HEK293T (cell line): Measurements from ENCODE around the gene CCM2.

Experiments
- CTCF ChIA-PET: fragments of 350-600 bp; formaldehyde crosslinking; extraction: SDS; loops from one replicate; lab custom pipeline; 2021; ENCODE audit warnings: antibody characterized with exemption, inconsistent platforms; lab: Yijun Ruan, JAX
- POLR2A ChIA-PET: fragments of 350-600 bp; formaldehyde crosslinking; extraction: SDS; loops from one replicate; lab custom pipeline; 2020; ENCODE audit warnings: antibody characterized with exemption, inconsistent platforms; lab: Yijun Ruan, JAX
- DNase-seq: peaks from one replicate; pipeline ENCODE4 v3.0.0; 2012; ENCODE audit warnings: mixed read lengths; ENCODE audit errors: extremely low spot score
- ARNT ChIP-seq: fragments of 450-650 bp; IDR thresholded peaks from 2 replicates; pipeline ENCODE4 v1.6.1; 2017; ENCODE audit warnings: mild to moderate bottlenecking
- BHLHE40 ChIP-seq: fragments of 450-650 bp; IDR thresholded peaks from 2 replicates; pipeline ENCODE4 v1.6.1; 2016; ENCODE audit warnings: mild to moderate bottlenecking, moderate library complexity, borderline replicate concordance
- CTBP1 ChIP-seq: fragments of 450-650 bp; IDR thresholded peaks from 2 replicates; pipeline ENCODE4 v1.6.1; 2016; ENCODE audit warnings: borderline replicate concordance
- ELF4 ChIP-seq: fragments of 450-650 bp; IDR thresholded peaks from 2 replicates; pipeline ENCODE4 v1.6.1; 2017; ENCODE audit warnings: antibody characterized with exemption
- FOXA1 ChIP-seq: fragments of 450-650 bp; IDR thresholded peaks from 2 replicates; pipeline ENCODE4 v1.6.1; 2016; ENCODE audit warnings: mild to moderate bottlenecking
- FOXK2 ChIP-seq: fragments of 450-650 bp; IDR thresholded peaks from 2 replicates; pipeline ENCODE4 v1.6.1; 2016; ENCODE audit warnings: mild to moderate bottlenecking
- FOXM1 ChIP-seq: fragments of 450-650 bp; IDR thresholded peaks from 2 replicates; pipeline ENCODE4 v1.6.1; 2017; ENCODE audit warnings: mild to moderate bottlenecking, borderline replicate concordance
- HDGF ChIP-seq: fragments of 450-650 bp; IDR thresholded peaks from 2 replicates; pipeline ENCODE4 v1.6.1; 2017; ENCODE audit warnings: antibody characterized with exemption, borderline replicate concordance
- L3MBTL2 ChIP-seq: fragments of 450-650 bp; conservative IDR thresholded peaks from 2 replicates; pipeline ENCODE4 v1.6.1; 2016; ENCODE audit warnings: mild to moderate bottlenecking
- LEF1 ChIP-seq: fragments of 450-650 bp; IDR thresholded peaks from 2 replicates; pipeline ENCODE4 v1.6.1; 2017; ENCODE audit warnings: mild to moderate bottlenecking, borderline replicate concordance
- NFRKB ChIP-seq: fragments of 450-650 bp; IDR thresholded peaks from 2 replicates; pipeline ENCODE4 v1.6.1; 2016; ENCODE audit warnings: mild to moderate bottlenecking, moderate library complexity
- SP1 ChIP-seq: fragments of 450-650 bp; IDR thresholded peaks from 2 replicates; pipeline ENCODE4 v1.6.1; 2017
- SUZ12 ChIP-seq: fragments of 450-650 bp; IDR thresholded peaks from 2 replicates; pipeline ENCODE4 v1.6.1; 2016; ENCODE audit warnings: mild to moderate bottlenecking
- TARDBP ChIP-seq: fragments of 450-650 bp; IDR thresholded peaks from 2 replicates; pipeline ENCODE4 v1.6.1; 2016
- ZNF384 ChIP-seq: fragments of 450-650 bp; IDR thresholded peaks from 2 replicates; pipeline ENCODE4 v1.6.1; 2016
- TF ChIP-seq, protein P1 (sequence below): fragments of 450-650 bp; IDR thresholded peaks from 2 replicates; pipeline ENCODE4 v1.6.1; 2016

Gene CCM2

GRCh38 chr7:45105588-45106188 lies 105.7 kb downstream of the CCM2 start:
- ChIA-PET CTCF (no interaction called here), POLR2A (interaction anchor here (0.9 kb wide), 1 partner anchor 13 kb away, joined by 3 read pairs; no protein-coding TSS in a partner anchor)
- no peak for DNase-seq
- no peak for TF ChIP-seq HDGF
- TF ChIP-seq TARDBP, result no peak
- no peak for TF ChIP-seq ELF4
- no peak for TF ChIP-seq L3MBTL2
- no peak for TF ChIP-seq SP1
- no peak for TF ChIP-seq SUZ12
- TF ChIP-seq CTBP1, result no peak
- TF ChIP-seq FOXM1, result no peak
- no peak for TF ChIP-seq FOXA1
- no peak for TF ChIP-seq ARNT
- no peak for TF ChIP-seq LEF1
- TF ChIP-seq, protein P1, sequence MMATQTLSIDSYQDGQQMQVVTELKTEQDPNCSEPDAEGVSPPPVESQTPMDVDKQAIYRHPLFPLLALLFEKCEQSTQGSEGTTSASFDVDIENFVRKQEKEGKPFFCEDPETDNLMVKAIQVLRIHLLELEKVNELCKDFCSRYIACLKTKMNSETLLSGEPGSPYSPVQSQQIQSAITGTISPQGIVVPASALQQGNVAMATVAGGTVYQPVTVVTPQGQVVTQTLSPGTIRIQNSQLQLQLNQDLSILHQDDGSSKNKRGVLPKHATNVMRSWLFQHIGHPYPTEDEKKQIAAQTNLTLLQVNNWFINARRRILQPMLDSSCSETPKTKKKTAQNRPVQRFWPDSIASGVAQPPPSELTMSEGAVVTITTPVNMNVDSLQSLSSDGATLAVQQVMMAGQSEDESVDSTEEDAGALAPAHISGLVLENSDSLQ, result no peak
- TF ChIP-seq BHLHE40, result no peak
- TF ChIP-seq ZNF384, result no peak
- no peak for TF ChIP-seq NFRKB

- DNase-seq, result no peak
- TF ChIP-seq, protein P1, result no peak
- ChIA-PET POLR2A (no interaction called here), CTCF (interaction anchor here (0.9 kb wide), 1 partner anchor 133 kb away, joined by 3 read pairs; no protein-coding TSS in a partner anchor)
These were observed 106.8 kb downstream of the CCM2 start for GRCh38 chr7:45106820-45107219.

DNA sequence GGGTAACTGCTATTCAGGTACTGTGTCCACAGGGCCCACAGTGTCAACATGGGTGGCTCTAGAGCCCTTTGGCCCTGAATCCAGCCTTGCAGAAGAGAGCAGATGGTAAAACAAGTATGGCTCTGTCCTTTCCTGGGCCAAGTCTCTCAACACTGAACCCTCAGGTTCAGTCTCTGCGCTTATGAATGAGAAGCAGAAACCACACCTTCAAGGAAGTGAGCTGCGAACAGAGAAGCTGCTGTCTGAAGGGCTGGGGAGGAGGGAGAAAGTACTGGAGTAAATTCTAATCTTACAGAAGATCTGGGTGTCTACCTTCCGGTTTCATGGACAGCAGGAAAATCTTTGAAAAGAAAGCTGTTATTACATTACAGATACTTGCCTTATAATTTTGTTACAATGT lies 107.4 kb downstream of the CCM2 start:
- no peak for DNase-seq
- TF ChIP-seq L3MBTL2, result no peak
- TF ChIP-seq BHLHE40, result no peak
- TF ChIP-seq LEF1, result no peak
- TF ChIP-seq ELF4, result no peak
- no peak for TF ChIP-seq CTBP1
- no peak for TF ChIP-seq ARNT
- no peak for TF ChIP-seq FOXA1
- no peak for TF ChIP-seq FOXM1
- TF ChIP-seq SUZ12, result no peak
- TF ChIP-seq ZNF384, result no peak
- no peak for TF ChIP-seq SP1
- TF ChIP-seq HDGF, result no peak
- no peak for TF ChIP-seq FOXK2
- TF ChIP-seq, protein P1, result no peak
- no peak for TF ChIP-seq NFRKB
- no peak for TF ChIP-seq TARDBP
- CTCF ChIA-PET, result no interaction called here
- POLR2A ChIA-PET, result no interaction called here

GRCh38 chr7:45108863-45109262 lies 108.9 kb downstream of the CCM2 start:
- POLR2A ChIA-PET, result interaction anchor here (1.2 to 3.4 kb wide), 2 partner anchors 10 to 135 kb away, joined by 3 to 25 read pairs; no protein-coding TSS in a partner anchor
- CTCF ChIA-PET, result no interaction called here
- no peak for DNase-seq
- TF ChIP-seq SUZ12 (no peak), FOXK2 (no peak), ELF4 (no peak), HDGF (no peak), TARDBP (no peak), ARNT (no peak), FOXA1 (no peak), SP1 (no peak), LEF1 (no peak), ZNF384 (no peak)

DNA sequence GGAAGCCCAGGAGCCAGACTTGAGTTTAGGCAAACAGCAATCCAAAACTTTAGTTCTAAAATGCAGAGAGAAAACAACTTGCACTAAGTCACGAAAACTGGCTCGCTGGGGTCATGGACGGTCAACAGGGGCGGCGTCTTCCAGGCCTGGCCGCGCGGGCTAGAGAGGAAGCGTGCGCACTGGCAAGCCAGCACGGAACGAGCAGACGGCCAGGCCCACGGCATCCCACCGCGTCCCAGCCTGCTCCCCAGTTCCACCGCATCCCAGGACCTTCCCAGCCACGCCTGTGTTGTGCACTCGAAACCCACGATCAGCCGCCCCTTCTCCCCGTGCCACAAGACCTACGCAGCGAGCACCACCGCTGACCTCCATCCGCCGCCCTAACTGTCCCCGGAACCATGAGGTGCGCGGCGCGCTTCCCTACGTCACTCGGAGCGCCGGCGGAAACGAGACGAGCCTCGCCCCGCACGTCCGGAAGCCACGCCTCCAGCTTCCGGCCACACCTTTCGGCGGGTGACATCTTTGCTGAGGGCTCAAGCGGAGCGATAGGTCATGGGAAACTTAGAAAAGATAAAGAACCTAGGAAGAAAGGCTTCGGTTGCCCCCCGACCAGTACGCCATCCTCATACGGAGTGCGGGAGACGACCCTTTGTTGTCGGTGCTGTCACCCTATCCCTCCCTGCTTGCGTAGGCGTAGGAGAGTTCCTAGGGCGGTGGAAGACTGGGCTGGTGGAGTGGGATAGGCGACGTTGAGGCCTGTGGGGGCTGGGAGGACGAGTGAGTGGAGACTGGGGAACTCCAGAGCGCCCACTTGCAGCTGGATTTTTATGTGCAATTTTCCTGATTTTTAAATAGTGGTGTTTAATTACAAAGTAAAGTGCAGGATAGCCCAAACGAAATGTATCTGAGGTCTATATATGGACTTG lies 111.6 kb downstream of the CCM2 start, which contains the start of gene TBRG4:
TSS of gene TBRG4 (minus strand) at position 400 of the 926 bp plus-strand sequence. CDS start 2,460 bp downstream, outside the sequence.
- CTCF ChIA-PET, result interaction anchor here (0.6 to 1.0 kb wide), 3 partner anchors 139 to 413 kb away, joined by 4 to 6 read pairs (median 4); no protein-coding TSS in a partner anchor
- POLR2A ChIA-PET, result interaction anchor here (0.8 to 3.4 kb wide), 29 partner anchors 11 to 307 kb away, joined by 3 to 30 read pairs (median 6); partner anchors contain the start of genes CCM2, NACAD and PURB
- peak; percentile 94 for DNase-seq
- TF ChIP-seq HDGF (0 out of 2 replicates have a peak, but pooled peaks have one; percentile 69), BHLHE40 (no peak), ELF4 (peak; percentile 84), FOXM1 (no peak), NFRKB (no peak; the same call in 1 of the 2 replicates), LEF1 (no peak), FOXK2 (no peak), L3MBTL2 (peak; percentile 68), SUZ12 (no peak), ZNF384 (no peak), FOXA1 (no peak)
- TF ChIP-seq, protein P1, result peak; percentile 54; the same call in 1 of the 2 replicates
